Subcutaneous adipose tissue (tissue), 4 donors: Measurements from ENCODE around the gene MBOAT1. TPM values are rescaled to one million over a fixed set of nuclear protein-coding genes. Genes with fewer than 3 reads are reported as not detected.

ENCODE experiments used
- CTCF ChIP-seq: fragments of 450-650 bp; IDR thresholded peaks from one replicate; pipeline ENCODE4 v1.5.1; 2016; ENCODE audit warnings: low read depth, mild to moderate bottlenecking, control low read depth, antibody characterized with exemption, moderate library complexity
- total RNA-seq, 4 donors: library from RNA; depleted of rRNA; stranded (reverse); fragments of >200 nt; gene quantifications; one replicate each; pipeline ENCODE4 v1.1.0, GENCODE V29; 2016

MBOAT1 gene
- total RNA-seq, 4 donors from 2014 or later = 7.7 to 15.6 (median 12.9) TPM

- TF ChIP-seq CTCF = no peak
Measured at GRCh38 chr6:20115246-20115980, 96.9 kb downstream of the MBOAT1 start.

DNA sequence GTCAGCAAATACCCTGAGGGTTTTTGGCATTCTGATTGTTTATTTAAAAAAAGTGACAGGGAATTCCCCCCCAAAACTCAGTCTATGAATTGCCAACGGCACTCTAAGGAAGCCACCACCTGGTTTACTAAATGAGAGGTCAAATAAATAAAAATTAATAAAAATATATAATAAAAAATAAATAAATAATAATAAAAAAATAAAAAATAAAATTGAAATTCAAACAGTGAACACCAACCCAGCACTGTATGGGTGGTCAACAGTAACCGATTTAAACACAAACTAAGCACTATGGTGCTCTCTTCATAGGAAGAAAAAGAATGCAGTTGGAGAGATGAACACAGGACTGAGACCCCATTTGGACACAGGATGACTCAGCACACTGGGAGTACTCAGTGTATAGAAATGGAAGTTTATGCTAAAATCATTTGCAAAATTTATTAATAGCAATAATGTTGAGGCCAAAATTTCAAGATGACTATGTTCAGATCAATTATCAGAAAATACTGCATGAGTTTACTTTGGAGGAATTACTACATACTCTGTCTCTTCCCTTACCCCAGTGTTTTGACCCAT is 98.5 kb downstream of the MBOAT1 start:
- no peak for TF ChIP-seq CTCF

- no peak for TF ChIP-seq CTCF
Measured at GRCh38 chr6:20112841-20113240, 99.4 kb downstream of the MBOAT1 start.

- no peak for TF ChIP-seq CTCF
Measured at GRCh38 chr6:20112241-20112640, 100.0 kb downstream of the MBOAT1 start.

GRCh38 chr6:20110478-20110877 is 101.8 kb downstream of the MBOAT1 start:
- no peak for TF ChIP-seq CTCF

GRCh38 chr6:20109526-20109925 is 102.7 kb downstream of the MBOAT1 start:
- no peak for TF ChIP-seq CTCF

DNA sequence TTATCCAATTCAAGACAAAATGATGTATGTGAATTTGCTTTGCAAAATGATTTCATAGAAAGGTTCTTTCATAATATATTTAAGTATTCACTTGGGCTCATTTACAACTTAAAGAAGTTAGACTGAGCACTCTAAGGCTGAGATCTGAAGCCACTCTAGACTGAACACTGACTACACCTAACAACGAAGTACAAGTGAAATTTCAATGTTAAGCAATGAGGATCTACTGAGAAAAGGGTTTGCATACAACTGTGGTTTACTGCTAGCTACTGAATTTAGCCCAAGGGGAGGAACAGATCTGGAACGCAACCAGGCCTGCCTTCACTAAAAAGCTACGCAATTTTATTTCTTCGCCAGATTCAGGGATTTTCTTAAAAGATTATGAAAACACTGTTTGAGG is 106.4 kb downstream of the MBOAT1 start:
- TF ChIP-seq CTCF = no peak
